ENCODE results near the gene NR2E1.

NR2E1 gene

DNA sequence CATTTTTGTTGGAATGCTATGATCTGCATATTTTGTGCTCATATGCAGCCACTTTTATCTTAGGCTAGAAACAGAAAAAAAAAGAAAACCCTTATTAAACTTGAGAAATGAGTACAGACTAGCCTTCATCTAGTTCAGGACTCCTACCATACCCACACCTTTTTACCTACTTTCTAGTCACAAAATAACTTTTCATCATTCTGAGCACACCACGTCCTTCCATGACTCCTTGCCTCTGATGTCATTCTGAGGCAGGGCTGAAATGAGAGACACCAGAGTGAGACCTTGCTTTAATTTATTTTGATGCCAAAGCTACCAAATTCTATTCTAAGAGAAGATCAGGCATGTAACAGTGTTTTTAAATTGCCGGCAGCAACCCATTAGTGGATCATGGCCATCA is 56.2 kb downstream of the NR2E1 start:
- DNase-seq = no peak

DNA sequence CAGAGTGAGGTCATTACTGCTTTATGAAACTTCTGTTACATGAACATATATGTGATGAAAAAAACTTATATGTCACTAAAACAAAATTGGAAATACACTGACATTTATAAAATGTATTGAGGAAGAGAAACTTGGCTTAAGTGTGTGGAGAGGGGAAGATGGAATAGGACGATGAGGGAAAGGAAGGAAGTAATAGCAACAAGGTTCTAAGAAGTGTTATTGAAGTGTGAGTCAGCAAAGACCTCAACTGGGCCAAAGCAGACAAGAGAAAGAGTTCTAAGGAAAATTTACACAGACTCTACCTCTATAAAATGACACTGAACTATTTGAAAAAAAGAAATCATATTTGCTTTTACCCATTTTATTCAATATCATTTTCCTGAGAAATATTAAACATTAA is 56.7 kb downstream of the NR2E1 start:
- DNase-seq = no peak

GRCh38 chr6:108227290-108227689 is 61.5 kb downstream of the NR2E1 start:
- DNase-seq = no peak

GRCh38 chr6:108228416-108228815 is 62.6 kb downstream of the NR2E1 start:
- no peak for DNase-seq

DNA sequence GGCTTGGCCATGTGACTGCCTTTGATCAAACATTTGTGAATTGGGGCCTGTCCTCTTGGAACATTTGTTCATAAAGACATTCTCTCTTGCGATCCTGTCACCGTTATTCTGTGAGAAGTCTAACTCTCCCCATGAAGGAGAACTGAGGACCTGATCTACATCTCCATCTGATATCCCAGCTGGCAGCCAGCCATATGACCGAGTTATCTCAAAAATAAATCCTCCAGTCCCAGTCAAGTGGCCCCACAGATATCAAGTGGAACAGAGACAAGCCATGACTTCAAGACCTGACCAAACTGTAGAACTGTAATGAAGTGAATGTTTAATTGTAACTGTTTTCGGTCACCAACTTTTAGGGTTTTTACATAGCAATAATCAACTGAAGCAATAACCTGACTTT is 69.3 kb downstream of the NR2E1 start:
- DNase-seq = no peak

DNA sequence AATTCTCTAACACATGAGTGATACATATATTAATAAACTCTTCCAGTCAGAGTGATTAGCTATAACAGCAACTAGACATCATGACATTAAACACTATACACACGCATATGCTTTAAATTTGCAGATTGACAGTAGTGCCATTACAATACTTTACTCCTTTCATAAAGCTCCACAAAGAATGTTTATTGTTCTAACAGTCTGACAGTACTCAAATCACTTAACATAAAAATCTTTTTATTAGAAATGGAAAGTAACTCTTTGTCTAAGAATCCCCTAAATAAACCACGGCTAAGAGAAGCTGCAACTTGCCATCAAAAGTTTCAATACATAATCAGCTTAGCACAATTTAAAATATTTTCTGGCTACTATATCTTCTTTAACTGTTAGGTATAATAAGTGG is 71.0 kb downstream of the NR2E1 start:
- no peak for DNase-seq

- no peak for DNase-seq
Measured at GRCh38 chr6:108238322-108238721, 72.5 kb downstream of the NR2E1 start.

Measured in stimulated activated CD4-positive, alpha-beta T cell treated with anti-CD3 and anti-CD28 coated beads, Interleukin-15, amount 100 ng/mL, for 24 hours (primary cell).